ENCODE results near the gene ARGLU1. TPM values are rescaled to one million over a fixed set of nuclear protein-coding genes. Genes with fewer than 3 reads are reported as not detected.

The ARGLU1 gene
- total RNA-seq, 1 experiment from 2014 or later, result 66.5 TPM

DNA sequence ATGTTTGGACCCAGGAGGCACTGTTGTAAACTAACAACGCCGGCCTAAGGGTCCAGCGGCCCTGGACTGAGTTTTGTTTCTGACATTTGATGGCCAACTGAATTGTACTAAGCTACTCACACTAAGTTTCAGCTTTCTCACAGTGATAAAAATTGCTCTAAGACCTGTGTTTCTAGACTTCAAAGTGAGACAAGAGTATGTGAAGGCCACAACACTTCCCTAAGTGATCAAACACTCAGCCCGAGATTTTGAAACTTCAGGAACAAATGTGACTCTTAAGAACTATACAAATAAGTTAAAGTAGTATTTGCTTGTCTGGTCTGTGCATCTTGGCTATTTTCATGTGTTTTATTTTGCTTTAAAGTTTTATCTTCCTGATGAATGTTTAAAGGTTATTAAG lies 62.6 kb downstream of the ARGLU1 start:
- TF ChIP-seq, protein P1, sequence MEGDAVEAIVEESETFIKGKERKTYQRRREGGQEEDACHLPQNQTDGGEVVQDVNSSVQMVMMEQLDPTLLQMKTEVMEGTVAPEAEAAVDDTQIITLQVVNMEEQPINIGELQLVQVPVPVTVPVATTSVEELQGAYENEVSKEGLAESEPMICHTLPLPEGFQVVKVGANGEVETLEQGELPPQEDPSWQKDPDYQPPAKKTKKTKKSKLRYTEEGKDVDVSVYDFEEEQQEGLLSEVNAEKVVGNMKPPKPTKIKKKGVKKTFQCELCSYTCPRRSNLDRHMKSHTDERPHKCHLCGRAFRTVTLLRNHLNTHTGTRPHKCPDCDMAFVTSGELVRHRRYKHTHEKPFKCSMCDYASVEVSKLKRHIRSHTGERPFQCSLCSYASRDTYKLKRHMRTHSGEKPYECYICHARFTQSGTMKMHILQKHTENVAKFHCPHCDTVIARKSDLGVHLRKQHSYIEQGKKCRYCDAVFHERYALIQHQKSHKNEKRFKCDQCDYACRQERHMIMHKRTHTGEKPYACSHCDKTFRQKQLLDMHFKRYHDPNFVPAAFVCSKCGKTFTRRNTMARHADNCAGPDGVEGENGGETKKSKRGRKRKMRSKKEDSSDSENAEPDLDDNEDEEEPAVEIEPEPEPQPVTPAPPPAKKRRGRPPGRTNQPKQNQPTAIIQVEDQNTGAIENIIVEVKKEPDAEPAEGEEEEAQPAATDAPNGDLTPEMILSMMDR (conservative IDR thresholded peaks at IDR 0.05; ENCODE audit: low read depth, low read length), result no peak
- no peak for TF ChIP-seq EZH2 (IDR thresholded peaks at IDR 0.05; ENCODE audit: borderline replicate concordance, low read depth, low read length, poor library complexity, severe bottlenecking)
- Histone ChIP-seq H3K4me3 (ENCODE audit: low read depth, low read length, poor library complexity, severe bottlenecking) (no peak overlapping the region), H3K27ac (ENCODE audit: low read depth, low read length, poor library complexity, severe bottlenecking) (no peak overlapping the region), H3K9me3 (ENCODE audit: low read depth, low read length, poor library complexity, severe bottlenecking) (no peaks in the 10 kb centered on the region), H3K36me3 (ENCODE audit: insufficient read depth, low read length, poor library complexity, severe bottlenecking) (no peaks in the 10 kb centered on the region), H3K4me1 (ENCODE audit: insufficient read depth, low read length, poor library complexity, severe bottlenecking) (no peaks in the 10 kb centered on the region), H3K27me3 (replicated peaks; ENCODE audit: insufficient read depth, low read depth, low read length, poor library complexity) (no peaks in the 10 kb centered on the region)
- CTCF ChIA-PET, result no interaction called here
- POLR2A ChIA-PET (ENCODE audit: low non-redundant PET), result no interaction called here
- intact Hi-C loops (cut with micrococcal nuclease; ENCODE audit: unreplicated experiment), result no loop called here
- no TSS peak for BruUV-seq (replicated peaks)
- no peak for DNase-seq (ENCODE audit: low spot score)

DNA sequence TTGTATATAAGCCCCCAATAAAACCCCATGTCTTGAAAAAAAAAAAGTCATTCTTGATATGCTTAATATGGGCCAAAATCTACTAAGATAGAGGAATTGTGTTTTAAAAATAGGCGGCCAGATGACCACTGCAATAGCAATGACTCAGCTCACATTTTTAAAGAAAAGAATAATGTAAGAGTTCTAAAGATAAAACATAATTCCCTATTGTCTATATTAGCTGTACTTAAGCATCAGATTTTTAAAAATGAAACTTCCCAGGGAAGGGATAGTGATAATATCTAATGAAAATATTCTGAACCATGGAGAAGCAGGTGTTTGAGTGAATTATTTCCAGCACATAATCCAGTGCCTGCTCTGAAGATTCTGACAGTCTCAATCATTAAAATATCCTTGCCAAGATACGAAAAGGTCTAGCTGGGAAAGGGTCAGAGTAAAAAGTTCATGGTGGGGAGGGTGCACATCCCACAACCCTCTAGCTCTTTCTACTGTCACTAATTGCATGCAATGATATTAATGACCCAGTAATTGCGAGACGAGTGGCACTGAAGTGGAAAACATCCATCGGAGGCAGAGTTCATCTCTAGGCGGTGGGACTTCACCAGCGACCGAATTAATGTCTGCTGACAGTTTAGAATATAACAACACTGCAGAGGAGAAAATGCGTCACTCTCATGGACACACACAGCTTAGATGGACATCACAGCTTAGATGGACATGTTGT lies 64.0 kb downstream of the ARGLU1 start:
- Histone ChIP-seq H3K4me1 (ENCODE audit: insufficient read depth, low read length, poor library complexity, severe bottlenecking) (no peaks in the 10 kb centered on the region), H3K9me3 (ENCODE audit: low read depth, low read length, poor library complexity, severe bottlenecking) (no peaks in the 10 kb centered on the region), H3K27me3 (replicated peaks; ENCODE audit: insufficient read depth, low read depth, low read length, poor library complexity) (no peaks in the 10 kb centered on the region), H3K36me3 (ENCODE audit: insufficient read depth, low read length, poor library complexity, severe bottlenecking) (no peaks in the 10 kb centered on the region), H3K4me3 (ENCODE audit: low read depth, low read length, poor library complexity, severe bottlenecking) (no peak overlapping the region), H3K27ac (ENCODE audit: low read depth, low read length, poor library complexity, severe bottlenecking) (no peak overlapping the region)
- no peak for DNase-seq (ENCODE audit: low spot score)
- intact Hi-C loops (cut with micrococcal nuclease; ENCODE audit: unreplicated experiment), result no loop called here
- ChIA-PET CTCF (interaction anchor here (0.7 kb wide), 1 partner anchor 15 kb away, joined by 3 read pairs; no protein-coding TSS in a partner anchor), POLR2A (ENCODE audit: low non-redundant PET) (no interaction called here)
- no TSS peak for BruUV-seq (replicated peaks)
- TF ChIP-seq, protein P1 (conservative IDR thresholded peaks at IDR 0.05; ENCODE audit: low read depth, low read length), result no peak
- no peak for TF ChIP-seq EZH2 (IDR thresholded peaks at IDR 0.05; ENCODE audit: borderline replicate concordance, low read depth, low read length, poor library complexity, severe bottlenecking)

DNA sequence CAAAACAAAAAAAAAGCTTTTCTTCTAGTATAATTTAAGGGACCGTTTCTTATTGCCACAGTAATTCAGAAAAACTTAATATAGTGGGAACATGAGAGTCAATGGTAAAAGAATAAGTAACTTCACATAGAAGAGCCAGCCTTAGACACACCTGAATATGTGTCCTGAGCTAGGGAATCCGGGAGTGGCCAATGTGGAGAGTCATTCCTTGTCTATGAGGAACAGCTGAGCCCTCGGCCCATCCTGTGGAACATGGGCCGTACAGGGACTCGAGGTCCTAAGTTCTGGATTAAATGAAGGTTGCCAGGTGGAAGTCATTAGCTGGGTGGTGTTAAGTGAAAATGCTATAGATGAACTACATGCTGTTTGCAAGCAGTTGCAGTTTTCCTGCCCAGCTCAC lies 64.7 kb downstream of the ARGLU1 start:
- Histone ChIP-seq H3K4me3 (ENCODE audit: low read depth, low read length, poor library complexity, severe bottlenecking) (no peak overlapping the region), H3K36me3 (ENCODE audit: insufficient read depth, low read length, poor library complexity, severe bottlenecking) (no peaks in the 10 kb centered on the region), H3K9me3 (ENCODE audit: low read depth, low read length, poor library complexity, severe bottlenecking) (no peaks in the 10 kb centered on the region), H3K4me1 (ENCODE audit: insufficient read depth, low read length, poor library complexity, severe bottlenecking) (no peaks in the 10 kb centered on the region), H3K27ac (ENCODE audit: low read depth, low read length, poor library complexity, severe bottlenecking) (no peak overlapping the region), H3K27me3 (replicated peaks; ENCODE audit: insufficient read depth, low read depth, low read length, poor library complexity) (no peaks in the 10 kb centered on the region)
- POLR2A ChIA-PET (ENCODE audit: low non-redundant PET), result no interaction called here
- intact Hi-C loops (cut with micrococcal nuclease; ENCODE audit: unreplicated experiment), result no loop called here
- TF ChIP-seq, protein P1 (conservative IDR thresholded peaks at IDR 0.05; ENCODE audit: low read depth, low read length), result no peak
- TF ChIP-seq EZH2 (IDR thresholded peaks at IDR 0.05; ENCODE audit: borderline replicate concordance, low read depth, low read length, poor library complexity, severe bottlenecking), result no peak
- CTCF ChIA-PET, result interaction anchor here (0.7 kb wide), 1 partner anchor 15 kb away, joined by 3 read pairs; no protein-coding TSS in a partner anchor
- DNase-seq (ENCODE audit: low spot score), result no peak
- BruUV-seq (replicated peaks), result no TSS peak
